Stimulated activated CD4-positive, alpha-beta T cell treated with anti-CD3 and anti-CD28 coated beads, Interleukin-4, amount 100 ng/mL, for 48 hours (primary cell): ENCODE data around the gene TMEM178B.

ENCODE experiments used
- DNase-seq, 2 donors: peaks; one replicate each; pipeline ENCODE4 v3.0.0-alpha.2; 2020; ENCODE audit warnings: low read depth in 2 of 2

The TMEM178B gene

DNA sequence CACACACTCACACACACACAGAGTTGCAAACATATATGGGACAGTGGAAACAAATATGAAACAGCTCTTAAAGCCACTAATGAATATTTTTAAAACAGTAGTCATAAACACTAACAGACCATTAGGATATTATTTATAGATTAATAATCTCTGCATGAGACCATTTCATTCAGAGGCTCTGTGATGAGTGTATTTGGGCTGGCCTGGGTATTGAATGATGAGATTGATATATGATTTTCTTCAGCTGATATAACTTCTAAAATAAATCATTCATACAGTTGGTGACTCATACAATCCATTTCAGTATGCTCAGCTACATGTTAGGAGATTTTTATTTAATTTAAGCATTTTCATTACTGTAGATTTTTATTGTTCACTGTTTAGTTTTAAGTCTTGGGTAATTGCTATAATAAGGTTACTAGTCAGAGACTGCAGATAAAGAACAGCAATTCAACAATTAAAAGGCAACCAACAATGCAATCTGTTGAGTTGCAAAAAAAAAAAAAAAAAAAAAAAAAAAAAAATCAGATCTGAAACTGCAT is 452.2 kb downstream of the TMEM178B start:
- no peak for DNase-seq

DNA sequence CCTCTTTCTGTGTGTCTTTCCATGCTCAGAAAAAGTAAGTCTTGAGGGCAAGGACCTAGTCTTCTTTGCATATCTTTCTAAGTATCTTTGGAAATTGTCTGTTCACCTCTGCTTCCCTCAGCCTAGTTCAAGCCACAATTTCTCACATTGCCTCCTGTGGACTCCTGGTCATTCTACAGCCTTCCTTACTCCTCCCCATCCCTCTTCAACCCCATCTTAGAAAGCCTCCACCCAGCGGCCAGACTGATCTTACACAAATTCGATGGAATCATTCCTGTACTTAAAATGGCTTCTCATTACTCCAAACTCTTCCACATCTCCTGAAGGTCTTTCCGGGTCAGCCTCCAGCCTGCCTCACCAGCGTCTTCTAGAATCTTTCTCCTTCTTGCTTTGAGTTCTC is 453.2 kb downstream of the TMEM178B start:
- DNase-seq: no peak

DNA sequence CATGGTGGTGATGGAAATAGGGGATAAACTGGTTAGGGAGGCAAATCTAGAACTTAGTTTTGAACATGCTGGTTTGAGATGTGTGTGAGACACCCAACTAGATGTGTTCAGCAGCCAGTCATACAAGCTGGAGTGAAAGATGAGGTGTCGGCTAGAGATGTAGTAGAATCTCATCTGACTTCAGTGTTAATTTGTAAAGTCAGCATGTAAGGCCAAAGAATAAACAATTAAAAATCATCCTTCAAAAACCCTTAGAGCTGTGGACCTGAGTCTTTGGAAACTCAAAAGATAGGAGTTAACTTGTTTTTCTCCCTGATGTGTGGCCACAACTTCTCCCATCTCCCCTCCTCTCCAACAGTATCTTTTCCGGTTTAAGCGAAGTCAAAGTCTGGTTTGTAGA is 454.5 kb downstream of the TMEM178B start:
- DNase-seq: no peak
